HS-27A (cell line): ENCODE measurements around the gene S100A7A.

Experiments
- DNase-seq: peaks from one replicate; pipeline ENCODE4 v3.0.0-alpha.2; 2012; ENCODE audit warnings: low read depth, missing footprints

Gene S100A7A

DNA sequence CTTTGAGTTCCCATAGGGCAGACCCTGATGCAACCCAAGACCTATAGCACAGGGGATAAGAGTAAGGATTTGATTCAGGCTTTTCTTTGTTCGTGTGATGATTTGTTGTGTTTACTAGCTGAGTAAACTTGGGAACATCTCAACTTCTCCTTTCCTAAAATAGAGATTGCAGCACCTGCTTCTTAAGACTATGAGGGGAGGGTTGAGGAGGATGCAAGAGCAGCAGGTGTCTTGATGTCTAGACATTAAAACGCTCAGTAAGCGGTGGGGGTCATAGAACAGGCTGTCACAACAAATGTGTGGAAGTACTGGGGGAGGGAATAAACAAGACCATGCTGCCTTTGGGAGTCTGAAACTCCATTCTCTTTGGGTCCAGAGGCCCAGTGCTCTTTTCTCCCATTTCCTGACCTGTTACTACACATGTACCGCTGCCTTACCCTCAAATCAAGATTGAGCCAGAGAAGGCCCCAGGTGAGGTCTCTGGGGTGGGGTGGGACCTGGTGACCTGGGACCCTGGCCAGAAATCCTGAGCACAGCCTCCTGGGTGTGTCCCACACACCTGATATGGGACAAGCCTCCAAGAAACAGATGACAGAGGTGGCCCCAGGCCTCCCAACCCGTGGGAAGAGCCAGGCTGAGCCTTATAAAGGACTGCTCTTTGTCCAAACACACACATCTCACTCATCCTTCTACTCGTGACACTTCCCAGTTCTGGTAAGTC, at the start of gene S100A7A:
TSS of gene S100A7A (plus strand) at position 671 of the 721 bp plus-strand sequence. CDS start 1,563 bp downstream, outside the sequence.
- no peak for DNase-seq

DNA sequence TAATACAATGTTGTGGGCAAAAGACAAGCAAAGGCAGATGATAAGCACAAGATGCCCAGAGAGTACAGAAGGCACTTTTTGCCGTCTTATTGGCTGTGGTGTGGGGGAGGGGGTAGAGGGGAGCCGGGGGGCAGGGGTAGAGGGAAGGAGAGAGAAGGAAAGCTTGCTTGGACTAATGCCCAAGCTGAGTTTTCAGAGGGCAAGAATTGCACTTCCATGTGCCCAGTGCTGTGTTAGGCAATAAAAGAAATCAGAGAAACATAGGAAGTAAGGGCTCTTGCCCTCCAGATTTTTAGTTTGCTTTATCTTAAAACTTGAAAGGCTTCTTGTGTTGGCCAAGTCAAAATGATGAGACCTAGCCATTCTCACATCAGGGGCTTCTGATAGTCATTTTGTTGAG, 49.2 kb upstream of the S100A7A start:
- no peak for DNase-seq

DNA sequence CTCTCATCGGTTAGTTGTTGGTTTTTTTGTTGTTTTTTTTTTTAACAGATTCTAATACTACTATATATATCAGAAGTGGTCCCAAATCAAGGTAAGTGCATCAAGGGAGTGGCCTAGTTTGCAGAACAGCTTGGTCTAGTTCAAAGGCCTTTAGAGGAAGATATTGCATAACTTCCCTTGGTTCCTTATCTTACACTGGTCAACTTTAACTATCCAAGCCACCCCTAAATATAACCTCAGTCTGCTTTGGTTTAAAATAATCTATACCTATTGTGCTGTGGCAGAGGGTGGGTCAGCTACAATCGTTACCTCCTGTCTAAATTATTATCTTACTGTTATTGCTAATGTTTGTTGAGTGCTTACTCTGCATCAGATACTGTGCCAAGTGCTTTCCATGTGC, 47.8 kb upstream of the S100A7A start:
- no peak for DNase-seq

DNA sequence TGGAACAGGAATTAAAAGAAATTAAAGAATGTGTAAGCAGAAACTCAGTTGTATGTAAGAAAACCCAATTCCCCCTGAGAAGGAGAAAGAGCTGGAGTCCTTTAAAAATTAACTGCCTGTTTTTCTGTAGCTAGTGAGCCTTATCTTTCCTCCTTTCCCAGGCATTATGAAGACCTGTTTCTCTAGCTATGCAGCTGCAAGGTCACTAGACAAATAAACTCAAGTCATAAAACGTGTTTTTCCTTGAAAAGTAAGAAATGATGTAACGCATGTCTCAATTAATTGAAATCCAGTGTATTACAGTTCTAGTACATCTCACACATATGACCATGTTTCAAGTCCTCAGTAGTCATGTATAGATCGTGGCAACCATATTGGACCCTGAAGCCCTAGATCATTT, 46.2 kb upstream of the S100A7A start:
- no peak for DNase-seq

GRCh38 chr1:153371231-153371630, 45.1 kb upstream of the S100A7A start:
- DNase-seq: no peak

- no peak for DNase-seq
Measured at GRCh38 chr1:153372571-153372970, 43.7 kb upstream of the S100A7A start.

DNA sequence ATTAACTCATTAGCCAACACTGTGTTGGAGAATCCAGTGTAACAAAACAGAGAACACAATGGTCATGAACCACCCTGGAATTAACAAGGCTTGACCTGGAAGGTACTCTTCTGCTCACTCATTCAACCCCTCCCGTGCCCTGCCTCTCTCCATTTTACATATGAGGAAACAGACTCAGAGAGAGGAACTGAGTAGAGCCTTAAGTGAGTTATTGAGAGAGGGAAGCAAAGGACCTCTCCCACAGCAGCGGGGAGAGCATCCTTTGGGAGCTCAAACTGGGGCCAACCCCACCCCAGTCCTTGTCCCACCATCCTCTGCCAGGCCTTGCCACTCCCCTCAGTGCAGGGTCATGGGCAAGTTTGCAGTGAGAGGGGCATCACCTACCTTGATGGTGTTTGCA, 42.2 kb upstream of the S100A7A start:
- no peak for DNase-seq

DNA sequence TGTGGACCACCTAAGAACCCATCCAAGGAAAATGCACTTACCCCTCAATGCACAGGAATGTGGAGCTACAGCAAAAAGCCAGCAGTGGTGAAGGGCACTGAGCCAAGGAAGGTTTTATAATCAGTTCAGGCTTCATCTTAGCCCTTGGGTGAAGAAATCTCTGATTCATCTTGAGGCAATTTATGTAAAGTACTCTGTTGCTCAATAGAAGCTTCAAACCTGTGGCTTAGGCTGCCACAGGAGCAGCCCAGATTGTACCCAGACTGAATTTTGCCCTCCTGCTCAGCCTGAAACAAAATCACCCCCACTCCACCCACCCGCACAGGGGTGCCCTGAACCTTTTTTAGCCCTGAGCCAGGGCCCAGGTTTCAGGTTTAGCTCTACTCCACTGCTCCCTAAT, 40.8 kb upstream of the S100A7A start, which contains the start of gene S100A12:
TSS of gene S100A12 (minus strand) at position 111 of the 400 bp plus-strand sequence. CDS start 1,029 bp downstream, outside the sequence.
- DNase-seq: peak; percentile 5

DNA sequence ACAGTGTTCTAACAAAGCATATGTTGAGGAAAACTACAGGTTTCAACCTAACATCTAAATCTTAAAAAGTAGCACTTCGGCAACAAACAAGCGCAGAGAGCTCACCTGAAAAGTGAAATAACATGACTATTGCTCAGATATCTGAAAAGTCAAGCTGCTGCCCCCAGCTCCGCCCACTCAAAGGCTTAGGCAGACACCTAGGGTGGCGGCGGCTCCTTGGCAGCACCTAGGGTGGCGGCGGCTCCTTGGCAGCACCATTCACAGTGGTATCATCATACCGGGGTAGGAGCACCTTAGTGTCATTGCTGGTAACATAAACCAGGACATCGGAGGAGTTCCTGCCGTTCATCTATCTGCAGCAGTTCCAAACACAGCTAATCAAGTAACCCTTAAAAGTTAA, 36.7 kb upstream of the S100A7A start:
- no peak for DNase-seq

DNA sequence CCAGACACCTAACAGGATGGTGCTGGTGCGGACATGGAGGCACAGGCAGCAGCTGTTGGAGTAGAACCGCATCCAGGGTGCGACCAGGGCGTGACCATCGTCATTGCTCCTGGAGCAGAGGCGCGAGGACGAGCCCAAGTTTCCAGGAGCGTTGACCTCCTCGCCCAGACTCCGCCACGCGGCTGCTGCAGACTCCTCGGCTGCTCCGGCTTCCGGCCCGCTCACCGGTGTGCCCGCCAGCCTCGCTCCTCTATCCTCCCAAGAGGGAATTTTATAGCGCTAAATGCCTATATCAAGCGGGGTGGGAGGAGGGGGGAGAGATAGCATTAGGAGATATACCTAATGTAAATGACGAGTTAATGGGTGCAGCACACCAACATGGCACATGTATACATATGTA, 35.6 kb upstream of the S100A7A start:
- no peak for DNase-seq

- no peak for DNase-seq
Measured at GRCh38 chr1:153384958-153385580, 31.3 kb upstream of the S100A7A start.

- no peak for DNase-seq
Measured at GRCh38 chr1:153386500-153386901, 29.8 kb upstream of the S100A7A start.

DNA sequence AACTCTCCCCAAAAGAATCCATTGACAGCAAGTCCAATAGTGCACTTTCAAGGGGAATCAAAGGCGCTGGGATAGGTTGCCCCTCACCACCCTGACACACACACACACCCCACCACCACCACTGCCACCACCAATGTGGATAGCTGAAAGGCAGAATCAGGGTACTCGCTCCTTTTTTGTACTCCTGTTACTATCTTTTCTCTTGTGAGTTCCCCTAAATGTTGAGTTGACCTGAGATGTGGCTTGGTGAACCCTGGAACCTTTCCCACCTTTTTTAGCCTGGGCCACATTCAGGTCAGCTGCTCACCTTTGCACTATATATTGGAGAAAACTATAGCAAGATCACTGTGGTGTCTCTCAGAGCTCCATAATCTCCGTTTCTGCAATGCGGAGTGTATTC, 29.3 kb upstream of the S100A7A start:
- DNase-seq: no peak

DNA sequence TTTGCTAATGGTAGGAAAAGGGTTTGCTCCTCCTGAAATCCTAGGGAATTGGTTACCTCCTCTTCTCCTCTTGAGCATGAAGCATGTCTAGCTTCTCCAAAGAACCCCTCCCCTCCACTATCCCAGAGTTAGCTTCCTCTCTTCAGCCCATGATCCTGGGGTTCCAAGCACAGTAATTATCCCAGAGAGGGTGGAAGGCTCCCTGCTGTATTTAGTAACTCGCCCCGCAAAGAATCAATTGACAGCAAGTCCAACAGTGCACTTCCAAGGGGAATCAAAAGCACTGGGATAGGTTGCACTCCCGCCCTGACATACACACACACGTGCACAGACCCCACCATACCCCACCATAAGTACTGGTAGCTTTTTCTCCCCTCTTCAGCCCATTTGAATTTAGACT, 28.5 kb upstream of the S100A7A start:
- no peak for DNase-seq

- no peak for DNase-seq
Measured at GRCh38 chr1:153389401-153389800, 26.9 kb upstream of the S100A7A start.

- DNase-seq: no peak
Measured at GRCh38 chr1:153389973-153390879, 26.1 kb upstream of the S100A7A start.

GRCh38 chr1:153390938-153391710, 25.2 kb upstream of the S100A7A start, which contains the start of gene S100A8:
S100A8 (minus strand) TSS chr1:153391073; CDS start chr1:153390535, 538 bp downstream.
- no peak for DNase-seq

DNA sequence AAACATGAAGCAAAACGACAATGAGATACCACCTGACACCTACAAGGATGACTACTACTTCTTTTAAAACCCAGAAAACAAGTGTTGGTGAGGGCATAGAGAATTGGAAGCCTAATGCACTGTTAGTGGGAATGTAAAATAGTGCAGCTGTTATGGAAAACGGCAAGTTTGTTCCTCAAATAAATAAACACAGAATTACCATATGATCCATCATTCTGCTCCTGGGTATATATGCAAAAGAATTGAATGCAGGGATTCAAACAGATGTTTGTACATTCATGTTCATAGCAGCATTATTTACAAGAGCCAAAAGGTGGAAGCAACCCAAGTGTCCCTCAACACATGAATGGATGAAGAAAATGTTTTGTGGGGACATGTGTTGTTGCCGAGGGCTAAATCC, 24.1 kb upstream of the S100A7A start:
- no peak for DNase-seq

DNA sequence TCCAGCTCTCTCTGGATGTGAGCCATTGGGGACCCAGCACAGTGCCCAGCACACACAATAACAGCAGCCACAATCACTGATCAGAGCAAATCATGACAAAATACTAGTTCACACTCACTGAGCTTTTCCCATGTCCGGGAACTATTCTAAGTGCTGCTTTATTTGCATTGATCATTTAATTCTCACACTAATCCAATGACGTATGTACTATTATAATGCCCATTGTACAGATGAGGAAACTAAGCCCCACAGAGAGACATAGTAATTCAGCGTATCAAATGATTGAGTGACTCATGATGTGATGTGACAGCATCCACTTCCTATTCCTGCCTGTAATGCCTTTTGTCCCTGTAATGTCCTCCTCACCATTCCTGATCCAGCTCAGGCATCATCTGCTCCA, 23.5 kb upstream of the S100A7A start:
- no peak for DNase-seq

GRCh38 chr1:153393926-153394325, 22.4 kb upstream of the S100A7A start:
- no peak for DNase-seq

DNA sequence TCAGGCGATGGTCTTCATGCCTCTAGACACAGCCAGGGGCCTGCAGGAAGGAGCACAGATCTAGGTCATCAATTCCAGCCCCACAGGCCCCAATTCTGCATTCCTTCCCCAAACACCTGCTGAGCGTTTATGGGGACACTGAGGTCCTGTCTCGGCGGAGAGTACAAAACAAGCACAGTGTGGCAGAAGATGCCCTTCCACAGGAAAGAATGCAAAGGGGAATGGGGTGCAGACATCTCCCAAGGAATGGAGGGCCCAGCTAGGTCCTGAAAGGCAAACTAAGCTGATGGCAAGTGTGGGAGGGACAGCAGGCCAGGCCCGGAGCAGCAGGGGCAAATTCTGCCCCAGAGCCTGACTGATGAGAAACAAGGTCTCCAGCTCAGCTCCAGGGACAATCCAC, 21.9 kb upstream of the S100A7A start:
- DNase-seq: no peak
